HG03066 (cell line): ENCODE results near the gene LIPT2.
A peak's percentile ranks its signal among the peaks of the same experiment; 100 is the strongest.
"Not testable (repeated sequence)": the region's sequence is repeated elsewhere in the genome, so short reads cannot be mapped to it uniquely, and the experiment has no call there.

Experiments
- ATAC-seq: cut with Tn5 transposase; IDR thresholded peaks from one replicate; pipeline ENCODE4 v1.9.1; 2021; ENCODE audit warnings: low read depth; ENCODE audit not compliant: unreplicated experiment

The LIPT2 gene

GRCh38 chr11:74492974-74493790 is at the start of gene LIPT2:
TSS of gene LIPT2 (minus strand) at chr11:74493724. CDS start at chr11:74493703, 21 bp downstream.
- peak; percentile 89 for ATAC-seq

- ATAC-seq, result no peak
Observed at GRCh38 chr11:74541466-74541865, 47.9 kb upstream of the LIPT2 start.

GRCh38 chr11:74540270-74540669 is 46.7 kb upstream of the LIPT2 start:
- ATAC-seq, result no peak

GRCh38 chr11:74538680-74539079 is 45.2 kb upstream of the LIPT2 start:
- ATAC-seq, result no peak

- ATAC-seq, result no peak
Observed at GRCh38 chr11:74535371-74536160, 42.0 kb upstream of the LIPT2 start.

- ATAC-seq, result not testable (repeated sequence)
Observed at GRCh38 chr11:74534946-74535275, 41.4 kb upstream of the LIPT2 start.

GRCh38 chr11:74534216-74534945 is 40.9 kb upstream of the LIPT2 start:
- ATAC-seq, result no peak

GRCh38 chr11:74533421-74533820 is 39.9 kb upstream of the LIPT2 start:
- no peak for ATAC-seq

- no peak for ATAC-seq
Observed at GRCh38 chr11:74532501-74533246, 39.1 kb upstream of the LIPT2 start.

GRCh38 chr11:74524978-74525377 is 31.5 kb upstream of the LIPT2 start:
- ATAC-seq, result no peak

GRCh38 chr11:74524501-74524900 is 31.0 kb upstream of the LIPT2 start:
- ATAC-seq, result no peak

GRCh38 chr11:74522776-74523175 is 29.3 kb upstream of the LIPT2 start:
- no peak for ATAC-seq

GRCh38 chr11:74521666-74522252 is 28.2 kb upstream of the LIPT2 start:
- ATAC-seq, result no peak

GRCh38 chr11:74520927-74521665 is 27.6 kb upstream of the LIPT2 start:
- no peak for ATAC-seq

- no peak for ATAC-seq
Observed at GRCh38 chr11:74520316-74520715, 26.8 kb upstream of the LIPT2 start.

- ATAC-seq, result no peak
Observed at GRCh38 chr11:74519710-74520109, 26.2 kb upstream of the LIPT2 start.

- ATAC-seq, result not testable (repeated sequence)
Observed at GRCh38 chr11:74517592-74517991, 24.1 kb upstream of the LIPT2 start.

GRCh38 chr11:74507582-74507981 is 14.1 kb upstream of the LIPT2 start:
- ATAC-seq, result no peak

- ATAC-seq, result no peak
Observed at GRCh38 chr11:74506823-74507222, 13.3 kb upstream of the LIPT2 start.
